ENCODE measurements around the gene THOC6.

- TF ChIP-seq CTCF (IDR thresholded peaks at IDR 0.05; ENCODE audit: poor library complexity, severe bottlenecking) (no peak), RAD21 (conservative IDR thresholded peaks at IDR 0.05) (no peak)
Observed at GRCh38 chr16:3013491-3013951, 10.3 kb upstream of the THOC6 start.
